Activated CD8-positive, alpha-beta memory T cell treated with anti-CD3 and anti-CD28 coated beads, Interleukin-2, amount 50 U/mL, for 4 hours (primary cell): ENCODE results near the gene SERPINA1.

Source experiments
- DNase-seq: peaks from one replicate; pipeline ENCODE4 v3.0.0-alpha.2; 2020

Gene SERPINA1

GRCh38 chr14:94344389-94344788, 44.0 kb downstream of the SERPINA1 start:
- no peak for DNase-seq

DNA sequence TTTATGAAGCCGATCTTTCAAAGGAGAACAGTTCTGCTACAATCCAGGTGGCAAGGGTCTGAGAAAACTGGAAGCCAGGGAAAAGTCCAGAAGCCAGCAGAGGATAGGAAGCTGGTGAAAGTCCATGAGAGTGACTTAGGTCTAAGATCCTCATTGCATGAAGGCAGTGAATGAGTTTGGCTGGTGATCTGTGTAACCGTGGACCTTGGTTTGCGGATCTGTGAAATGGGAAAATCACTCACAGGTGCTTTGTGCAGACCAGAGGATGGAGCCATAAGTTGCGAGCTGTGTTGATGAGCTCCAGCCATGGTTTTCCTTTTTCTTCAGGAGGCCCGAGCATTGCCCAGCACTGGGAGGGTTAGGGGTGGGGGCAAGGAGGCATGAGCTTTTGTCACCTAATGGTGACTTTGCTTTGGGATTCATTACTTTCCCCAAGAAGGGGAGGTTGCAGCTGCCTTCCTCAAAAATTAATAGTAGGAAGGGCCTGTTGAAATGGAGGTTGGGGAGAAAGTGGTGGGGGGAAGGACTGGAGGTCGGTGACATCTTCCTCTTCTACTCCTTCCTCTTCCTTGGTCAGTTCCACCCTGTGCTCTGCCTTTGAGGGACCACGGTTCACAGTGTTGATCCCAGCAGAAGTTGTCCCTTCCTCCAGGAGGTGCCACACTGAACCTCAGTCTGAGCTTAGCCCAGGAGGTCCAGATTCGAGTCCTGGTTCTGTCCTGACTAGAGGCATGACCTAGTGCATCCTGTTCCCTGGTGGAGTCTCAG, 45.0 kb downstream of the SERPINA1 start:
- DNase-seq = no peak

- DNase-seq = no peak
Observed at GRCh38 chr14:94342334-94342934, 46.0 kb downstream of the SERPINA1 start.

DNA sequence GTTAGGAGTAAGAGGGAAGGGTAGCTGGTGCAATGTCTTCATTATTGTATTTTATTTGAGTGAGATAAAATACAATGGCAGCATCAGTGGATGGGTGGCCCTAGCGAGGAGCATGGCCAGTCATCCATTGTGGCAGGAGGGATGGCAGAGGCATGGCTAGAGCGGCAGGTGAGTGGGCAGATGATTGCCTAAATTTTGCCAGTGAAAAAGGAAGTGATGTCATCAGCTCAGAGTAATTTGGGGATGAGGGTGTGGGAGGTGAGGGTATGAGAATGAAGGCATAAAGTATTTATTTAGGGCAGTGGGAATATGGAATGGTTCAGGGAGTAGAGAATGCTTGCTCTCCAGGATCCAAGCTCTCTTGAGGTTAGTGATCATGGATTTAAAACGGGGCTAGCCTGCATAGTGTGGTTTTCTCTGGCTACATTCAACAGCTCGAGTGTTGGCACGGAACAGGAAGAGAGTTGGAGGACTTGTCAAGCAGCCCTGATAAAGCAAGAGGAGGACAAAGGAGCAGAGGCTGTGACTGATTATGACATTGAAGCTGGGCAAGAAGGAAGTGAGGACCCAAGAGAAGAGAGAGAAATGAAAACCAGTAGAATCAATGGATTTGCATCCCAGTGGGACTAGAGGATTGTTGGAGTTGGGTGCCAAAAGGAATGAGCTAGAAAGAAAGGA, 46.6 kb downstream of the SERPINA1 start:
- DNase-seq = no peak

DNA sequence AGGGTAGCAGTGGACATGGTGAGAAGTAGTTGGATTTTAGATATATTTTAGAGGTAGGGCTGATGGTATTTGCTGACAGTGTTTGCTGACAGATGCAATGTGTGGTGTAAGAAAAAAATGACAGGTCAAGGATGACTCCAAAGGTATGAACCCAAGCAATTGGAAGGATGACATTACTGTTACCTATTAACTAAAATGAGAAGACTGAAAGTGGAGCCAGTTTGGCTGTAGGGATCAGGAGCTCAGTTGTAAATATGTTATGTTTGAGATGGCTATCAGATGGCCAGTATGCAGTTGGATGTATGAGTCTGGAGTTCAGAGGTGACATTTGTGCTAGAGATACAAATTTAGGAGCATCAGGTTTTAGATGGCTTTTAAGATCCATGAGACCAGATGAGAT, 47.9 kb downstream of the SERPINA1 start:
- no peak for DNase-seq

DNA sequence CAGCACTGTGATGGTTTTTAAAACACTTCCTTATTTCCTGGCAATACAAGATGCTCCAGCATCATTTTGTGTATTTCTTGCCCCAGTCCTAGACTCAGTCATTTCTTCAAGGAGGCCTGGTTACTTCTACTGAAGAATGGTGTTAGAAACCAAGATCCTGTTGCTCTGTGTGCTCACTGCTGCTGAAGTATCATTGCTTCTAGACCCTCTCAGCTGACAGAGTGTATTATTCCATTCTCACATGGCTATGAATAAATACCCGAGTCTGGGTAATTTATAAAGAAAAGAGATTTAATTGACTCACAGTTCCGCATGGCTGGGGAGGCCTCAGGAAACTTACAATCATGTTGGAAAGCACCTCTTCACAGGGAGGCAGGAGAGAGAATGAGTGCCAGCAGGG, 50.4 kb downstream of the SERPINA1 start:
- DNase-seq = no peak

- no peak for DNase-seq
Observed at GRCh38 chr14:94337274-94337673, 51.1 kb downstream of the SERPINA1 start.

DNA sequence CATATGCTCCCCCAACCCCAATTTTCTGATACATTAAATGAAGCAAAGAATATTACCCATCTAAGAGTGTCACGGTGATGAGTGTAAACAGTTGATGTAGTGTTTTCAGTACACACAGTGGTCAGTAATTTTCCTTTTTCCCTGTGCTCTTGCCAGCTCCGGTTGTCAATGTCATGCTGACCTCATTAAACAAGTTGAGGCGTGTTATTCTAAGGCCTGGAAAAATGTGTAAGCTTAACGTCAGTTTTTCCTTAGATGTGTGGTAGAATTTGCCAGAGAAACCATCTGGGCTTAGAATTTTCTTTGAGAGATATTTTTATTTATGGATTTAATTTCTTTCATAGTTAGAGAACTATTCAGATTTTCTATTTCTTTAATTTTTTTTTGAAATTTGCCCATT, 53.5 kb downstream of the SERPINA1 start:
- no peak for DNase-seq

DNA sequence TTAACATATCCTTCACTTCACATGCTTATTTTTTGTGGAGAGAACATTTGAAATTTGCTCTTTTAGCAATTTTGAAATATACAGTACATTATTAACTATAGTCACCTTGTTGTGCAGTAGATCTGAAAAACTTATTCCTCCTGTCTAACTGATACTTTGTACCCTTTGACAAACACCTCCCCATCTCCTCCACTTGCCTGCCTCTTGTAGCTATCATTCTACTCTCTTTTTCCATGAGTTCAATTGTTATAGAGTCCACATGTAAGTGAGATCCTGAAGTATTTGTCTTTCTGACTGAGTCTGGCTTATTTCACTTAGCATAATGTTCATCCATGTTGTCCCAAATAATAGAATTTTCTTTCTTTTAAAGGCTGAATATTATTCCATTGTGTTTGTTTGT, 55.8 kb downstream of the SERPINA1 start:
- no peak for DNase-seq

- no peak for DNase-seq
Observed at GRCh38 chr14:94332063-94332583, 56.3 kb downstream of the SERPINA1 start.

DNA sequence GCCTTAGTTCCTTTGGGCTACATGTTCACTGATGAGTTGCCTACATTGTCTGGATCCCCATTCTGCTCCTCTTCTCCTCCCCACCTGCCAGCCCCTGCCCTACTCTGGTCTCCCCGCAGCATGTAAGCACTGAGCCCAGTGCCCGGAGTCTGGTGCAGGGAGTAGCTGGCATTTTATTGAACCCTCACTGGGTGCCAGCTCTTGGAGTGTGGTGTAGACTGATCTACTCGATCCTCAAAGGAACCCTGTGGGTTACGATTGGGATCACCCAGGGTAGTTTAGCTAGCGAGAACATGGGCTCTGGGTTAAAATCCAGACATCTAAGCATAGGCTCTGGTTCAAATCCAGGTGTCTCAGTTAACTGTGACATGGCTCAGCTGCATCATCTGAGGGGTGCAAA, 56.9 kb downstream of the SERPINA1 start:
- no peak for DNase-seq

DNA sequence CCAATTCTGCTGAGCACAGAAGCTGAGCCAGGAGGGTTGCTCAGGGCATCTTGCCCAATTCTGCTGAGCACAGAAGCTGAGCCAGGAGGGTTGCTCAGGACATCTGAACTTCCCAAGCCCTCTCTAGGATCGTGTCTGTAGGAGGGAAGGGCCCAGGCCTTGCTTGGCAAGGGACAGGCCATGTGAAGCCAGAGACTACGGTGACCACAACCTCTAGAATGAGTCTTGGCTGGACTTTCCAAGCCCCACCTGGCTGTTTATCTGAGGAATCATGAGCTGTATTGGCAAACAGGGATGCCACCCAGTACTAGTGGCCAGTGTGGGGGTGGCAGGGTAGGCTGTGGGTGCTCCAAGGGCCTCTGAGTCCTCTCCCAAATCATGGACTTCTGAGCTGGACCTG, 57.5 kb downstream of the SERPINA1 start:
- no peak for DNase-seq

GRCh38 chr14:94330432-94330831, 58.0 kb downstream of the SERPINA1 start:
- DNase-seq = no peak

DNA sequence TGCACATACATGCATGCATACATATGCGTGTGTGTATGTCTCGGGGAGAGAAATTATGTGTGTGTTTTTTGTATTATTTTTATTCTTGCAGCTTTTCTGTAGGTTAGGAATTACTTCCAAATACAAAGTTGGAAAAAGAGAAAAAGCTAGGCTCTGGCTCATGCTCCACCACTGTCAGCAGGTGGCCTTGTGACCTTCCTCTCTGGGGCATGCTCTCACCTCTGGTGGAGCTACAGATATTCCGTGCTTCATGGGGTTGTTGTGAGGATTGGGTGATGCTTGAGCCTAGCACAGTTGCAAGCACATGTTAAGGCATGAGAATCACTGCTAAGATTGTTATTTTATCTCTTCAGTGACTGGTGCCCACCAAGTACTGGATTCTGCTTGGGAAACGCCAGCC, 58.5 kb downstream of the SERPINA1 start:
- DNase-seq = no peak

- DNase-seq = no peak
Observed at GRCh38 chr14:94328196-94328595, 60.2 kb downstream of the SERPINA1 start.
